ENCODE results near the gene E2F6.

Gene E2F6

DNA sequence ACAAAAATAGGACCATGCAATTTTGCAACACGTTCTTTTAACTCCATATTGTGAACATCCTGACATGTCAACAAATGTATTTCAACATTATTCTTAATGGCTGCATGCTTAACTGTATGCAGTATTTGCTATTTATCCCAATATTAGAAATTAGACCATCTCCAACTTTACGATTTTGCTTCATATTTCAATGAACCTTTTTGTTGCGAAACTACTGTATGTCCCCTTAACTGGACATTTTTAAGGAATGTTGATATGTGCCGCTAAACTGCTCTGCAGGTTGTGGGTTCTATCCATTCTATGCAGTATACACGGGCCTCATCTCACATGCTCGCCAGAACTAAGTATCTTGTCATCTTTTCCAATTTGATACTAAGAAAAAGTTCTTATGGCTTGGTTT lies 11.1 kb downstream of the E2F6 start:
- no peak for DNase-seq

DNA sequence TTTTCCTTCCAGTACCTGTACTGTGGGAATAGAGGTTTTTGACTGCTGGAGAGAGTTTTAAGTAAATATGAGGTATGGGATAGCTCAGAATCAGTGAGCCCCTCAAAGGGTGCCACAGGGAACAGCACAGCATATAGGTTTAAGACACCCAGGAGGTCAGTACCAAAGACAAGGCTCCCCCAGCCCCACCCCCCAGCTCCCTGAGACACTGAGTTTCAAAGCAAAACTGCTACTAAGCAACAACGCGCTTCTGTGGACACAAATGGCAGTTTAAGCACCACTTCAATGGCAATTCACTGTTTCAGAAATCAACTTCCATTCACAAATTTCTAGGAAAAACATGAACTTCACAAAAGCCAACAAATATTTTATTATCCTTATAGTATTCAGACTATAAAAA lies 15.2 kb downstream of the E2F6 start:
- no peak for DNase-seq

DNA sequence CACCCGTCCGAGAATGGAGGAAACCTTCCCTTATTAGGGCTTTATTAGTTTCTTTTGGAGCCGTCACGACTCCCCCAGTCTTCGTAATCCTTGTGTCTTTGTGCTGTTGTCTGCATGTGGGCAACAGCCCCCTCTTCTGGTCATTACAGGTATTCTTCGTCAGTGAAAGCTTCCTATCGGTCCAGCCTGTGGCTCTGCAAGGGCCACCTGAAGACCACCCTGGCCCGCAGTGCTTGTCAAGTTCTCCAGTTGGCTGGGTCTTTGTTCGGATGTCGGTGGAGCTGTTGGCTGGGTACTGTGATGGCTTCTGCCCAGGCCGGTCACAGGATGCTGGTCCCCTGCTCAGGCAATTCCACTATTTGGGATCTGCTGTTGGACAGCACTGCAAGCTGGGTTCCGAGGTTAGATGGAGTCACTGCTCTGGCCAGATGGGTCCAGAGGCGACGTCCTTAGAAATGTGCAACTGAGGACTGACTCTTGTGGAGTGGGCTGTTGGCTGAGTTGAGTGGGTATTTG lies 19.2 kb downstream of the E2F6 start:
- DNase-seq: no peak

DNA sequence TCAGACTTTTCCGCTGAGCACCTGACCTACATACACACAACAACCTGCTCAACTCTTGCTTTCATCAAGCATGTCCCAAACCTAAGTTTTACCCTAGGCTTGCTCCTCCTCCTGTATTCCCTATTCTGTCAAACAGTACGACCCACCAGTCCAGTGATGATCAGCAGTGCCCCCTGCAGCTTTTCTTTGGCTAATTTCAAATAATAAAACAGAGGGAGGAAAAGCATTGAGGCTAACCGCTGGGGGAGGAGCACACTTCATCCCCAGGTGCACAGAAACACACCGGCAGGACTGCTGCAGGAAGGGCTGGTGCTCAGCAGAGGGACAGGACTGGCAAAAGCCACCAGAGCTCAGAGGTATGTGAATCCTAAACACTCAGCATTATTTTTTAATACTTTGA lies 21.2 kb downstream of the E2F6 start:
- DNase-seq: no peak

DNA sequence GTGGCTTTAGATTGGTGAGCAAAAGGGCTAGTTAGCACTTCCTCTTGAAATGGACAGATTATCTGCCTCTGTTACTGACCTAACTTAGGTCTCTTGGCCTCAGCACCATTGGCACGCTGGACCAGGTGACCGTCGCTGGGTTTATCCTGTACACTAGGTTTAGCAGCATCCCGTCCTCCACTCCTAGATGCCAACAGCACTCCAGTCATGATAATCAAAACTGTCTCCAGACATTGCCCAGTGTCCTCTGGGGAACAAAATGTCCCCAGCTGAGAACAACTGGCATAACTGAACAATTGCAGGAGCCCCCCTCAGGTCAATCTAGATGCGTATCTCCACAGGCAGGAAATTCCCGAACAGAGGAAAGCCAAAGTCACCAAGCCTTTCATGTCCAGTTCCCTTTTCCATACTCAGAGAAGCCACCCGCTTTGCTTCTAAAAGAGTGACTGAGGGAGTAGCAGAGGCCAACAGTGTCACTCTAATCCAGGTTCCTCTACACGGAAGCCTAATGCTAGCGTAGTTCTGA lies 27.3 kb downstream of the E2F6 start:
- no peak for DNase-seq

DNA sequence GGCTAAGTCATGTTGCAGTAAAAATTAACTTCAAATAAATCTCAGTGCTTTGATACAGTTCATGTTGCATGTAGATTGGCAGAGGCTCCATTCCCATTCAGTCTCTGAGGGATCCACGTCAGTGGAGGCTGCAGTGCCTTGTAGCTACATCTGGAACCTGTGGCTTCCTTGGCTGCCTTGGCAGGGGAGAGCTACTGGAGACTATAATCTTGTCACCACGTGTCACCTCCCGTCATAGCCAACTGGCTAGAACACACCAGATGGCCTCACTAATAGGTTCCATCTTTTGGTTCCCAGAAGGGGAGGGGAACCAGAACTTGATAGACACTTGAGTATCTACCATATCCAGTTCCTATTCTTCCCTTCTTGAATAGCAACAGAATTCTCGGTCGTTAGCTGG lies 28.4 kb downstream of the E2F6 start:
- DNase-seq: no peak

DNA sequence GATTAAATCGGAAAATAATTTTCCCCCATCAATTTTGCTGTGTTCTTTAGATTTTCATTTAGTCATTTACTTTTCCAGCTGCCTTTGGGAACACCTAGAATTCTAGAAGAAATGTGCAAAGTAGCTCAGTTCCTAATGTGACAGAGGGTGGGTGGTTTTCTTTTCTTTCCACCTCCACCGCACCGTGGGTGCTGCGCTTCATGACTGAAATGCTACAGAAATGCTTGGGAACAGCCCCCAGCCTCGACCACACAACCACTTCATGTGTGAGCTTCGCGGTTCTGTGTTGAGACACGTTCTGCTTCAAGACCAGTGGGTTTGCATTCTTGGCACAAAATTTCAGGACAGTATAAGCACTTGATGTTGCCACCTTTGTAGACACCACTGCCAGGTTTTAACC lies 30.9 kb downstream of the E2F6 start:
- no peak for DNase-seq

DNA sequence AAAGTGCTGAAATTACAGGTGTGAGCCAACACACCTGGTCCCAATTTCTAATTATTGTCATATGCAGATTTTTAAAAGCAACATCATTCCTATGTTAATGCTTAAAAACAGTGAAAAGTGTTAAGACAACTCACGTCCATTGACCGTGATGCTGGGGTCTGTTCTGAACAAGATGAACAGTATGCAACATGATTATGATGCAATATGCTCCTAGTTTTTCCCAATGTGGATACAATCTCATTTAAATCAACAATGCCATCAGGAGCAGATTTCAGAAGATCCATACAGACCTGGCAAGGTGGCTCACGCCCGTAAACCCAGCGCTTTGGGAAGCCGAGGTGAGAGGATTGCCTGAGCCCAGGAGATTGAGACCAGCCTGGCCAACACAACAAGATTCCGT lies 31.5 kb downstream of the E2F6 start:
- DNase-seq: no peak

DNA sequence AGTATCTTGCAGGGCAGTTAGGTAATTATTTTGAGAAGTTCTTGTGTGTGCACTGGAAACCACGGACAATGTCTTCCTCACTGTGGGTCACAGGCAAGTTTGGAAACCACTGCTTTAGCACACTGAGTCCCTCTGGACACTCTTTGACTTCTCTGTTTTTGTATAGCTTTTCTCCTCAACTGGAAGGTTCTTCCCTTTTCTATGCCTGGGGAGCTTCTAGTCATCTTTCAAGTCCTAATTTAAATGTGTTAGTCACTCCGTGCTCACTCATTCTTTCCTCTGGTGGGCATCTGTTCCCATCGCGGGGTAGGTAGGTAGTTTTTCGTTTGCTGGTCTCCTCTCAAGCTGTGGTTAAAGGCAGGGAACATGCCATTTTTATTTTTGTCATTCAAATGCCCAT lies 32.1 kb downstream of the E2F6 start:
- no peak for DNase-seq

DNA sequence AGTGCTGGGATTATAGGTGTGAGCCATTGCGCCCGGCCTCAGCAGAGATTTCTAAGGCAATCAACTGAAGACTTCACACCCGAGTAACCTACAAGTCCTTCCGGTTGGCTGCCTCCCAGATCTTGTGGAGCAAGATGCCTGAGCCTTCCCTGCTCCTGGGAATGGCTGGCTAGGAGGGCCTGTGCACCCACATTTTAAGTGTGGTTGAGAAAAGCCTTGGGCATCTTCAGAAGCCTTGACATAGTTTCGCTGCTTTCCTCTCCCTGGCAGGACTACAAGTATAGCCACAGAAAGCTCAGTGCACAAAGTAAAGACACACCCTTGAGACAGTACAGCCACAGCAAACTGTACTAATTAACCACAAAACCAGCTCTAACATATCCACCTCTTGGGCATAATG lies 35.2 kb downstream of the E2F6 start:
- DNase-seq: no peak

DNA sequence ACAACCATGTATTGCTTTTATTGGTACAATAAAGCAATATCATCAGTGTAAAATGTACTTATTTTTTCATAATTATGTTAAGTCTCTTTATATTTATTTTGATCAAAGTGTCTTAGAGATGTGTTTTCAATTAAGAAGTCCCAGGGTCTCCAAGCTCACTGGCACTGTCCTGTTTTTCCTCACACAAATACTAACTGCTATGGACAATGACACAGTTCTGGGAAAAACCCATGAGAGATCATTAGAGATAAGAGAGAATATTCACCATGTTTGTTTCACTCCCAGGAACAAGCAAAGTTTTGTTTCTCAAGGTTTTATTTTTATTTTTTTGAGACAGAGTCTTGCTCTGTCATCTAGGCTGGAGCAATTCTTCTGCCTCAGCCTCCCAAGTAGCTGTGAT lies 38.7 kb downstream of the E2F6 start:
- no peak for DNase-seq

DNA sequence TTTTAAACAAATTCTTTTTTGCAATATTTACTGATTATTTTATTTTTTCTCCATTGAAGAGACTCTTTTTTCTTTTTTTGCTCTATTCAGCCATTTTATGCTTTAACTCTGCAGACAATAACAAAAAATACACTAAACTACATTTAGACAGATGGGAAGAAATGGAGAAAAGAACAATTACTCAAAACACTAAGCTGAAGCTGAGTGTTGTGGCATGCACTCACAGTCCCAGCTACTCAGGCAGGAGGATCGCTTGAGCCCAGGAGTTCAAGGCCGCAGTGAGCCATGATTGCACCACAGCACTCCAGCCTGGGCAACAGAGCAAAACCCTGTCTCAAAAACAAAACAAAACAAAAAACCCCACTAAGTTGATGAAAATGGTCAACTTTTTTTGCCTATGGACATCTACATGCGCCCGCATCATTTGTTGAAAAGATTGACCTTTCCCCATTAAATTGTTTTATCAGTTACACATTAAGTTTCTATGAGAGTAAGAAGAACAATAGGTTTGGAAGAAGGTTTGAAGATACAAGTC lies 43.0 kb downstream of the E2F6 start:
- no peak for DNase-seq

DNA sequence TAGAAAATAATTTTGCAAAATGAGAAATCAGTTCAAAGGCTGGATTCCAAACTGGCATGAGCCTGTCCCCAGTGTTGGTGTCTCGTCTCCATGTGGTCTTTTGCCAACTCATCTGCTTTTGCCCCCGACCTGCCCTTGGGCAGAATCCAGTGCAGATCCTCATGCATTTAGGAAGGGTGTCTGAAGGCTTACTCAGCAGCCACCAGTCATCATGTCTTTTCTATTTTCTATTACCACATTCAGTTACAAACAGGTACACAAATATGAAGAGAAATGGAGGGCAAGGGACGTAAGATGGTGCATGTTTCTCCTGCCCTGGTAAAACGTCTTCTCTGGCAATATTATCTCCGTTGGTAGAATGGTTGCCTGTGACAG lies 43.5 kb downstream of the E2F6 start:
- DNase-seq: no peak

DNA sequence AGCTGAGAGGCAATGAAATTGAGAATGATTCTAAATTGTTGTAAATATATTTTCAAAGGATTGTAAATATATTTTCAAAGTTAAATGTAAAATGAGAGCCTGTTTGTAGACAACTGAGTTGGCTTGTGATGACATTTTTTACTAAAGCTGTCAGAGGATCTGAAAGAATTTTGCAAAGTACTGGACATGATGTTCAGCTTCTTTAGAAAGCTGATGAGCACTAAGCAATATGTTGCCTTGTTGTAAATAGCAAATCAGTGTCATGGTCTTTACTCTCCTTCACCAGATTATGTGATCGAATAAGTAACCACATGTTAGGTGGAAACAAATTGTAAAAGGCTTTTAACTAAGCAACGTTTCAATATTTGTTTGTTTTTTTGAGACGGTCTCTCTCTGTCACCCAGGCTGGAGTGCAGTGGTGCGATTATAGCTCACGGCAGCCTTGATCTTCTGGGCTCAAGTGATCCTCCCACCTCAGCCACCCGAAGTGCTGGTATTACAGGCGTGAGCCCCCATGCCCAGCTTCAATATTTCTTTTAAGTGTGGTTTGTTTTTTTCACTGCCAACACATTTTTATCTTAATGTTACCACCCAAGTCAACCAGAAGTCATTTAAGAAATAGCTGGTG lies 44.0 kb downstream of the E2F6 start:
- no peak for DNase-seq

DNA sequence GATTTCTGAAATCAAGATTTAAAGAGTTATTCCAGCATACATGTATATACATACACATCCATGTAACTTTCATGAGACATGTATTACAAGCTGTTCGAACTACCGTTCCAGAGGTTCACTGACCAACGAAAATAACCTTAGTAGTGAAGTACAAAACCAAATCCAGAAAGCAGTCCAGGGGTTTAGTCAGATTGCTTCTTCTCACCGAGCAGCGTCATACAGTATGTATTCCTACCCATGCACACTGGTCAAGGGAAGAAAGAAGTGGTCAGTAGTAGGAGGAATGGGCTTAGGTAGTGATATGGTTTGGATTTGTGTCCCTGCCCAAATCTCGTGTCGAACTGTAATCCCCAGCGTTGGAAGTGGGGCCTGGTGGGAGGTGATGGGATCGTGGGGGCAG lies 45.3 kb downstream of the E2F6 start:
- no peak for DNase-seq

DNA sequence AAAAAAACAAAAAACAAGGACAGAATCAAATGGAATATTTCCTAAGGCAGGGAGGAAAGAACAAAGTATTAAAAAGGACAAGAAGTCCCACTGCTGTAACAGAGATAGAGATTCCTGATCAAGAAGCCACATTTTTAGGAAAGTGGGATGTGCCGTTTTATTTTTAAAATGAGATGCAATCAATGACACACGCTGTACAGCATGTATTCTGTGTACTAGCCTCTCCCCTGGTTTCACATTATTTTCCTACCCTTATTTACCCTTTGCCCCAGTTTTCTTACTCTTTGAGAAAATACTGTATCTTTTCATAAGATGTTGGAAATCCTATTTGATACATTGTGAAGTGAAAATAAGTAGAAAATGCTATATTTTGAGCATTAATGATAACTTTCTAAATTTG lies 45.8 kb downstream of the E2F6 start:
- no peak for DNase-seq

DNA sequence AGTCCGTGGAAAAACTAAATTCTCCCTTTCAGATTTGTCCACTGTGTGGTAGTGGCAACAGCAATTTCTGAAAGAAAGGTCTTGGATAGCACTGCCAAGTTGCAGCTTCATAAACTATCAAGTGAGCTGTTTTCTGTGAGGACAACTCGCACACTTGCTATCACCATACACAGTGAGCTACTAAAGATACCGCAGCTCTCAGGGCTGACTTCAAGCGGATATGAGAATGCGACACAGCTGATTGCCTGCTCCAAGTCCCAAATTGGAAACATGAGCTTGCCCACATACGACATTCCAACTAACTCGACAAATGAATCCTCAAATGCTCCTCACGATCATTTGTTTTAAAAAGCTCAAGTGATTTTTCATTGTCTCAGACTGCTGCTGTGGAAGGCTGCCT lies 46.2 kb downstream of the E2F6 start:
- no peak for DNase-seq

DNA sequence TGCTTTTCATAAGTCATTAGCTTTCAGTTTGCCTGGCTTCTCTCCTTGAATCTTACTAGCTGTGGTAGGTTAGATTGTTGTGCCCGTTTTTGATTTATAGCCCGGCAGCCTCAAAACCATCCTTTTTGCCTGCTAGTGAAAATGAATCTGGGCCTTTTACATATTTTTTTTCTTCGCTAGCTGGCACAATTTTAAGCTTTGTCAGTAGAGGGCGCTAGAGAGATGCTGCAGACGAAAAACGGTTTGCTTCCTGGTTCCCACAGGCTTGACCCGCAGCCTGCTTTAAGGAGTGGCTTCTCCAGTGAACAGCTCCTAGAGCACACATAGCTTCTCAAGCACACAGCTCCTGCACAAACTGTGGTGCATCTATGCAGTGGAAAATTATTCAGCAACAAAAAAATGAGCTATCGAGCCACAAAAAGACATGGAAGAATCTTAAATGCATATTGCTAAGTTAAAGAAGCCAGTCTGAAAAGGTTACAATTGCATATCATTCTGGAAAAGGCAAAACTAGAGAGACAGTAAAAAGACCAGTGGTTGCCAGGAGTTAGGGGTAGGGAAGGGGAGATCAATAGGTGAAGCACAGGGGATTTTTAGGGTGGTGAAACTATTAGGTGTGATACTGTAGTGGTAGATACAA lies 47.9 kb downstream of the E2F6 start:
- DNase-seq: no peak

DNA sequence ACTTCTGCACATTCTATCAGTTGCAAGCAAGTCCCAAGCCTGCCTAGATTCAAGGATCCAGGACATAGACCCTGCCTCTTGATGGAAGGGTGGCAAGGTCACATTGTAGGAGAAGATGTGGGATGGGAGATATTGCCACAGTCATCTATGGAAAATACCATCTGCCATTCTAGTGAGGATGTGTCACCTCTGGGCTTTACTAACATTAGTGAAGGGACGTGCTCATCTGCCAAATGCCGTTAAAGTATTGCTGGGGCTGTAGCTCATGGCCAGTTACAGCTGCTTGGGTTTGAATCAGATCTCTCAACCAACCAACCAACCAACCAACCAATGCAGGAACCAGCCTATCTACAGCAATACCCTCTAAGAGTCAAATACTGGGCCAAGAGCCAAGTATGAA lies 49.0 kb downstream of the E2F6 start:
- DNase-seq: no peak

DNA sequence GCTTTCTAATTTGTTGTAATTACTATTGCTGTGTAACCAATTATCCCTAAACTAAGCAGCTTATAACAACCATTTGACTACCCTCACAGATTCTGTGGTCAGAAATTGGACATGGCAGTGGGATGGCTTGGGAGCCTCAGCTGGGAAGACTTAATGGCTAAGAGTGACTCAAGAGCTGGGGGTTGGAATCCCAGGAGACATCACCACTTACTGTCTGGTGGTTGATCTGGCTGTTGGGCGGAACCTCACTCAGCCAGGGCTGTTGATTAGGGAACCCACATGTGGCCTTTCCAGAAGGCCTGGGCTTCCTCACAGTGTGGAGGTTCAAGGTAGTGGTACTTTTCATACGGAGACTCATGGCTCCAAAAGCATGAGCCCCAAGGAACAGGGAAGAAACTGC lies 49.8 kb downstream of the E2F6 start:
- no peak for DNase-seq

DNA sequence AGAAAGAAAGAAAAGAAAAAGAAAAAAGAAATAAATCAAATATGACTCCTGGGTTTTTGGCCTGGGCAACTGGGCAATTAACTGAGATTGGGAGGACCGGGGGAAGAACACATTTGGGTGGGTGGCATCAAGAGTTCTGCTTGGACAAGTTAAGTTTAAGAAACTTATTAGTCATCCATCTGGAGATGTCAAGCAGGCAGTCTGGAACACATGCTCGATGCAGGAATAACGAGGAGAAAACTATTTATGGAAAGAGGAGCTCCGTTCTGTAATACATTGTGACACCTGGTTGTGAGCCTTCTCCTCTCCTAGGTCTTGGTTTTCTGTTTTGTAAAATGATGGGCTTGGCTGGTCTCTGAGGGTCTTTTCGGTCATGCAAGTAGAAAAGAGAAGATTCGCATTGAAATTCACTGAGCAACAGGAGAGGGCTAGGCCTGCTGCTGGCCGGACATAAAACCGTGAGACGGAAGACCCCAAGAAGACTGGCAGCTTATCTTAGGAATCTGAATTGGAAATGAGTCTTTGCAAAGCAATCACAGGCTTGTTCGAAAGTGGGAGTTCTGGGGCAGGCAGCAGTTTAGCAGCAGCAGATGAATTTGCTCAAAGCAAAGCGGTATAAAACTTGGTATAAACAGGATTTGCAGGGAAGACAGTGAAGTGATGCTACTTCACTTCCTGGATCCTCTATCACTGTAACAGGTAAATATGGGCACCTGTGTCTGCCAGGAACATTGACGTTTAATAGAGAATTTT lies 51.4 kb downstream of the E2F6 start:
- DNase-seq: no peak

DNA sequence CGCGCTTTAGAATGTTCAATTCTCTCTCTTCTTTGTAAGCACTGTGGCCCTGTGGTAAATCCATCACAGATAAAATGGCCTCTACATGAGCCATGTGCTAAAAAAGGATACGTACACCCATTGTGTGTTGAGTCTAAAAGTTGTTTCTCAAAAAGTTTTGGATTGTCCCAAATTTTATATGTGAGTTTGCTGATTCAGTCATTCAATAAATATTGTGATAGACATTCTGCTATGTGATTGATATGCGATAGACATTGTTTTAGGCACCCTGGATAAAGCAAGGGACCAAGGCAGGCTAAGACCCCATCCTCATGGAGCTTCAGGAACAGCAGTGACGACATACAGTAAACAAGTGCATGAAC lies 53.5 kb downstream of the E2F6 start:
- no peak for DNase-seq

DNA sequence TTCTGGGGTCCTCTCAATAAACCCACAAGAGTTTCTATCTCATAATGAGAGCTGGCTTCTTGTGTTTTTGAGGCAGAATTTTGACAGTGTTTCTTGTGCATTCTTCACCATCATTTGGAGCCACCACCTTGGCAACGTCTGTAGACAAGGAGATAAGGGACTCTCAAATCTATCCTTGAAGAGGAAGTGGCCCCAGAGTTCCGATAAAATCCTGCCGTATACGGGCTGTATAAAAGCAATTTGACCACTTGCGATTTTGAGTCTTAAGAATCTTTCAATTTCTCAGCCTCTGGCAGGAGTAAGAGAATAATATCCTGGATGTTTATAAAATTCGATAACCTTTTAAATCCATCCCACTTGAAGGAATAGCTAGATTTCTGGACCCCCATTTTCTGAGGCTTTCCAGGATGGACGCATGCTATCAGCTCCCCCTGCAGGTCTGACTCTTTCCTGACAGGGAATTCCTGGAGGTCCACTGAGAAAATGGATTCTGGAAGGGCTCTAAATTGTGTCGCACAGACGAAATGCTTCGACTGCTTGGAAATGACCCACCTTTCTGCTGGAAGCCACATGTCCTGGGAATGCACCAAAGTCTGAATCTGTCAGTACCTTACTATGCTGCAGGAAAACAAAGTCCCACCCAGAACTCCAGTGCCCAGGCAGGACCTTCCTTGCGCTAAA lies 54.1 kb downstream of the E2F6 start:
- DNase-seq: no peak
